GM21390 (cell line): ENCODE measurements around the gene TFCP2.
"Not testable (repeated sequence)": the region's sequence is repeated elsewhere in the genome, so short reads cannot be mapped to it uniquely, and the experiment has no call there.

ENCODE experiments used
- ATAC-seq: cut with Tn5 transposase; IDR thresholded peaks from one replicate; pipeline ENCODE4 v1.9.1; 2021; ENCODE audit not compliant: unreplicated experiment

Gene TFCP2

DNA sequence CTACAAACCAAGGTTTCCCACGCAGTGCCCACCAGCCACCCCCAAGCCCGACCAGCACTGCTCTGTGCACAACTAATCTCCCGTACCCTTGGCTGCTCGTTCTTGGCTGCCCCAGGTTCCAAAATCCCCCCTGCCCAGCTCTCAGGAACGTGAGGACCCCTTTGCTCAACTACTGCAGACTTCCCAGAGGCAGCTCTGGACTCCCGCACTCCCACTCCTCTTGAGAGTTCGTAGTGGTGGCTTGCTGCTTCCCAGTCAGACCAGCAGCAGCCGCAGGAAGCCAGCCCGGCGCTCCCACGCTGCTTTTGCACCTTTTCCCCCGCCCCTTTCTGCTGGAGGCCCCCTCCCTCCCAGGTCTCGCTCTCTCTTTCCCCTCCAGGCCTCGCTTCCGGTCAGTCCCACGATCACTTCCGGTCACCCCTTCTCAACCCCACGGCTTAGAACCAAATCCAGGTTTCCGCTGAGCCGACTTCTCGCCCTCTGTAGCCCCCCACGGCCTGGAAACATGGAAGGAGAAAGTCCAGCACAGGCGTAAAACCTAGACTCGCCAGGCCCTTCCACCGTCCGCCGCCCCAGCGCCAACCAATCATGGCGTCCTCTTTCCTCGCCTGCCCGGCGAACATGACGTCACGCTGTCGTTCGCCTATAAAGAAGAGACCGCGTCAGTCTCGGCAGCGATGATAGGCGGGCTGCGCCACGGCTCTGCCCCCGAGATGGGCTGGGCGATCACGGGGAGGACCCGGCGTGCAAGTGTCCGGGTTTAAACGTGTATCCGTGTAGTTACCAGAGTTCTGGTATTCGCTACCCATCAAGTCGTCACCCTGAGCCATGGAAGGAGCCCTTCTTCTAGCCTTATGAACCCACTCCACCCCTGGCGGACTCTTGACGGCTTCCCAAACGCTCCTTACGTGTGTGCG lies at the start of gene TFCP2:
TSS of gene TFCP2 (minus strand) at position 621 of the 917 bp plus-strand sequence. CDS start 713 bp downstream, outside the sequence.
- ATAC-seq, result peak; percentile 92

DNA sequence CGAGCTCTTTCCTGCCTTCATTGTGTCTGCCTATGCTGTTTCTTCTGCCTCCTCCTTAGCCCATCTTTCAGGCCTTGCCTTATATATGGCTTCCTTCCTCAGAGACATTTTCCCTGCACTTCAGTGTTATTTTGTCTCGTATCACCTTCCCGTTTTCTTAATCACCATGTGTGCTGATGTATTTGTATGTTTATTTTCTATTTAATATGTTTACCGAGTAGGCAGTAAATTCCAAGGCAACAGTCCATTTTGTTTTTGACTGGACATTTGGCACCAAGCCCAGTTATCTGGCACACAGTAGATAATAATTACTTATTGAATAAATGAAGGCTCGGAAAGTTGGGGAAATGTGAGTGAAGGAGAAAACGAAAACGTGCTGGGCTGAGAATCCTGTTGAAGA lies 49.5 kb upstream of the TFCP2 start:
- no peak for ATAC-seq

- ATAC-seq, result not testable (repeated sequence)
Measured at GRCh38 chr12:51219857-51220256, 46.9 kb upstream of the TFCP2 start.

DNA sequence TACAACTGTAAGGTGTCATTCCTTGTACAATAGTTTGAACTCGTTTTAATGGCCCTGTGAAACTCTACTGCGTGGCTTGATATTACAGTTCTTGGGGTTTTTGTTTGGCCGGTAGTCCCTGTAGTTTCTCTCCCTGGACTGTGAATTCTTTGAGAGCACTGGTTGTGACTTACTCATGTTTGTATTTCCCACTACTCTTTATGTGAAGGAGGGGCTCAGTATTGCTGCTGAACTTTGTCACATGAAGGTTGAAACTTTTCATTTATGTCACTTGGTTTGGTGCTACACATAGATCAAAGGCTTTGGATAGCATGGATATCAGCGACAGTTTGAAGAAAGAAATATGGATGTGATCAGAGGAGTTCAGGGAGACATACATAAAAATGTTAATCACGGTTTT lies 46.4 kb upstream of the TFCP2 start:
- no peak for ATAC-seq

DNA sequence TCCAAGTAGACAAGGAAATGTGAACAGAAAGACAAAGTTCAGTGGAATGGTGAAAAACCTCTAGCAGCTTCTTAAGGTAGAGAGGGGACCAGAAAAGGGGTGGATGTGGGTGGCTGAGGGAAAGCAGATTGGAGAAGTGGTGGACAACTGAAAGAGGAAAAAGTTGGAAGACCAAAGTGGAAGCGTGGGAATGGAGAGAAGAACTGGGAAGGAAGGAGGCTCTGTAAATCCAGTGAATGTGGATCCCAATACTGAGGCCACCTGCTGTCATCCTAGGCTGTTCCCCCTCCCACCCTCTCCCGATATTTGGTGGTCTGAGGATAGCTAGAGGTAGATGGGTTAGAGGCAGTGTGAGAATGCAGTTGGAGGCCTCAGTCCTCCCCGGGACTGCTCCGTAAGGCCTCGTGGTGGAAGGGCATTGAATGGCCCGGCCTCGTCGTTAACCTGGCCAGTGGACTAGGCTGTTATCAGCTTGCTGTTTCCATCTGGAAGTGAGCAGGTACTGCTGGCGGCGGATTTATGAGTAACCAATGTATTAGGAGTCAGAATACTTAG lies 45.7 kb upstream of the TFCP2 start:
- ATAC-seq, result no peak

DNA sequence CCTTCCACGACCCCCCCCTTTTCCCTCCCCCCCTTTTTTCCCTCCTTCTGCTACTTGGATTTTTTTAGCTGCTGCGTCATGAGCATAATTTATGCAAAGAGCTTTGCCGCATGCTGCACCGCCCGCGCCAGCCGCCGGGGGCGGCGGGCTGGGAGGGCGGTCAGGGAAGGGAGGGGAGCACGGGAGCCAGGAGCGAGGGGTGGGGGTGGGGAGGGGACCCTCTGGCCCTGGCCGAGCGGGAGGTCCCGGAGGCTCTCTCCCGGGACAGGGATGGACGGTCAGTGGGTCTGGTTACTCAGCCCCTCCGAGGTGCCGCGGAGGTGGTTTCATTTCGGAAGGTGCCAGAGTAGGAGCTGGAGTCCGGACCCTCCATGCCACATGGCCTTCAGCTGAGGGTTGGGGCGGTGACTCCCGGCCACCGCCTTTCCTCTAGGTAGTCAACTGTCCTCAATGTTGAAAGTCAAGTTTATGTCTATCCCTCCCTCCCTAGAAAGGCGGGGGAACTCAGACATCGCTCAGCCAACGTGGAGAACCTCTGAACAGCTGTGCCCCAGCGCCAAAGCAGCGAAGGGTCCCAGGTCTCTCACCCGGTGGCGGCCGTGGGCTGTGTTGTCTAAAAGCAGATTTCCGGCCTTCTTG lies 45.2 kb upstream of the TFCP2 start, which contains the start of gene POU6F1:
TSS of gene POU6F1 (minus strand) at position 95 of the 639 bp plus-strand sequence. CDS start 11,226 bp downstream, outside the sequence.
- peak; percentile 66 for ATAC-seq

DNA sequence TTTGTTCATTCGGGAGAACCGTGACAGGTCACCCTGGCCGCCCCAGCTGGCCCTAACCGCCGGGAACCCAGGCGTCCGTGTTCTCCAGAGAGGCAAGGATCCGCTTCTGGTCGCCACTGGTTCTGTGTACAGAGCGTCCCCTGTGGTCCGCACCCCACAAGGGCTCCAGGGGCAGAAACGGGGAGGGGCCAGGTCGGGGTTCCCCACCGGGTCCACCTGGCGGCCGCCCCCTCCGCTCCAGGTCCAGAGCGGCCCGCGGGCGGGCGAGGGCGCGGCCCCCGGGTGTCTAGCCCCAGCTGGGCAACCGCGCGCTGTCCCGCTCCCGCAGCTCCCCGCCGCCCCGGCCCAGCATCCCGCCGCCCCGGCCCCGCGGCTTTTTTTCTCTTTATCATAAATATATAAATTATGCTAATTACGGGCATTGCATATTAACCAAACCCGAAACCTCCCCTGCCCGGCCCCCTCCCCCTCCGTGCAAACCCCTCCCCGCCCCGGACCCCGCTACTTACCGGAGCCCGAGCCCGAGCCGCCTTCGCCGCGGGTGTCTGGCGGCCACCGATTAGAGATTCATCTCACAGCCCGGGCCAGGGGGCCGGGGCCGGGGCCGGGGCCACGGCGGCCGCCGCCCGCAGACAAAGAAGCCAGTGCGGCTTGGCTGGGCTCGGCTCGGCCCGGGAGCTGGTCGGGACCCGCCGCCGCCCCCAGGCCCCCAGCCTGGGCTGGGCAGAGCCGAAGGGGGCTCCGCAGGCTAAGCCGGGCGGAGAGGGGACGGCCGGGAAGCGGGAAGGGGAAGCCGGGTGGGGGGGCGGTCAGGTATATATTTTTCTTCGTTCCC lies 44.4 kb upstream of the TFCP2 start:
- peak; percentile 25 for ATAC-seq

GRCh38 chr12:51216642-51217041 lies 43.7 kb upstream of the TFCP2 start:
- no peak for ATAC-seq

DNA sequence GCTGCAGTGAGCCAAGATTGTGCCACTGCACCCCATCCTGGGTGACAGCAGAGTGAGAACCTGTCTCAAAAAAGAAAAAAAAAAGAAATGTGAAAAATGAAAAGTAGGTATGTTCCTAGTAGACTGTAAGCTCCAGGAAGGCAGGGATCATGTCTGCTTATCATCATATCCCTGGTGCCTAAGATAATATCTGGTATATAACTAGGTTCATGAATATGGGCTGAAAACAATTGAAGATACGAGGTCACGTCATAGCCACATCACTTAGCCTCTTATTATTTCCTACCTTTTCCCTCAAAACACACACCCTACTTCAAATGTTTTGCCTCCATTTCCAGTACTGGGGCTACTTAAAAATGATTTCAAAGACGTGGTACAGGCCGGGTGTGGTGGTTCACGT lies 42.0 kb upstream of the TFCP2 start:
- no peak for ATAC-seq

- no peak for ATAC-seq
Measured at GRCh38 chr12:51210690-51211395, 37.9 kb upstream of the TFCP2 start.

- ATAC-seq, result no peak
Measured at GRCh38 chr12:51209259-51209658, 36.3 kb upstream of the TFCP2 start.

GRCh38 chr12:51208016-51208660 lies 35.2 kb upstream of the TFCP2 start:
- no peak for ATAC-seq

DNA sequence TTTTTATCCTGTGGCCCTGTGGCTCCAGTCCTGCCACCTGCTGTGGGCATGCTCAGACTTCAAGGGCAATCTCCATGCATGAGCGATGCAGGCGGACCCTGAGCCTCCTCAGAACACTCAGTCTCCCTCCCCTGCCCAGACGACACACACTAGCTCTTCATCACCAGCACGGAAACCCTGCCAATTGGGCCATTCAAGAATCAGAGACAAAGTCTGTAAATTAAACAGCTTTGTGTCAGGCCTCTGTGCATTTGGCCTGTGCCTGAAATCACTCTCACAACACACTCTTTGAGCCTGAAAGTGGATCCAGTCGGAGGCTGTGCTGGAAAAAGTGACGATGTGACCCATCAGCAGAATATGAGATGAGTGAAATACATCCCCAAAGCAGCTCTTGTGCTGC lies 32.4 kb upstream of the TFCP2 start:
- no peak for ATAC-seq

DNA sequence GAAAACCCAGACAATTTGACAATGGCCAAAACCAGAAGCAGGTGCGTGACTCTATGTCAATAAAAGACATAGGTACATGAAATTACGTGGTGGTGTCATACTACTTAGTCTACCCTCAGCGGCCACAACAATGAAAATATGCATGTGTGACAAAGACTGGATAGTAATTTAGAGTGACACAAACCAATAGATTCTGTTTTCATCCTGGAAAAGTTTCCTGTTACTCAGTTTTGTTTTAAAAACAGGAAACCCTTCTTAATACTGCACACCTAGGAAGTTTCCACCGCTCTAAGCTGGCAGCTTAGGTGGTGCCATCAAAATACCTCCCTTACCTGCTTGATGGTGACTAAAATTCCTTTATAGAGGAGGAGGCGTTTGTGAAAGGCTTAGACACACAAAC lies 29.8 kb upstream of the TFCP2 start:
- no peak for ATAC-seq

DNA sequence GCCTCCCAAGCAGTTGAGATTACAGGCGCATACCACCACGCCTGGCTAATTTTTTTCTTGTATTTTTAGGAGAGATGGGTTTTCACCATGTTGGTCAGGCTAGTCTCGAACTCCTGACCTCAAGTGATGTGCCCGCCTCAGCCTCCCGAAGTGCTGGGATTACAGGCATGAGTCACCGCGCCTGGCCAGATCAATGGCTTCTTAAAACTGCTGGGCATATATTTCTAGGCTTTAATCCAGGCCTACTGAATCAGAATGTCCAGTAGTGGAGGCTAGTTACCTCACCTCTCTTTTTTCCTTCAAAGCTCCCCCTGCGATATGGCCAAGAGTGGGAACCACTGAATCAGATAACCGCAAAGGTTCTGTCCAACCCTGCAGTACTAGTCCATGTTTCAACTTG lies 27.9 kb upstream of the TFCP2 start:
- ATAC-seq, result no peak

- no peak for ATAC-seq
Measured at GRCh38 chr12:51200156-51200555, 27.2 kb upstream of the TFCP2 start.

- ATAC-seq, result no peak
Measured at GRCh38 chr12:51199366-51199945, 26.5 kb upstream of the TFCP2 start.

GRCh38 chr12:51198568-51199365 lies 25.8 kb upstream of the TFCP2 start:
- ATAC-seq, result no peak
